Left ventricle myocardium inferior (tissue), 1 donor: ENCODE results near the gene NRAS. TPM values are rescaled to one million over a fixed set of nuclear protein-coding genes. Genes with fewer than 3 reads are reported as not detected.
"Not testable (repeated sequence)": the region's sequence is repeated elsewhere in the genome, so short reads cannot be mapped to it uniquely, and the experiment has no call there.

Experiments used
- DNase-seq: peaks from one replicate; pipeline ENCODE4 v3.0.0-alpha.2; 2020
- H3K27ac ChIP-seq: fragments of 200-600 bp; replicated peaks from 2 replicates; pipeline ENCODE4 v1.8.0; 2021
- H3K27me3 ChIP-seq: fragments of 200-600 bp; 2 replicates; pipeline ENCODE4 v1.8.0; 2021; ENCODE audit warnings: low read depth
- H3K36me3 ChIP-seq: fragments of 200-600 bp; 2 replicates; pipeline ENCODE4 v1.8.0; 2021
- H3K4me1 ChIP-seq: fragments of 200-600 bp; 2 replicates; pipeline ENCODE4 v1.8.0; 2021
- H3K4me3 ChIP-seq: fragments of 200-600 bp; 2 replicates; pipeline ENCODE4 v1.8.0; 2021; ENCODE audit warnings: mild to moderate bottlenecking, moderate library complexity
- H3K9me3 ChIP-seq: fragments of 200-600 bp; replicated peaks from 2 replicates; pipeline ENCODE4 v1.8.0; 2021
- CTCF ChIP-seq: fragments of 200-600 bp; IDR thresholded peaks from 2 replicates; pipeline ENCODE4 v1.8.0; 2021; ENCODE audit warnings: antibody characterized with exemption, mild to moderate bottlenecking, borderline replicate concordance
- intact Hi-C: fragments of 100-400 bp; cut with micrococcal nuclease; formaldehyde crosslinking; loops from one replicate; pipeline ENCODE4 v1.11.0; 2022
- total RNA-seq: library from RNA; stranded (reverse); fragmentation: NEBNext Ultra II Directional; extraction: Animal tissue kit (Norgen Biotek cat#: 25700); gene quantifications from one replicate; pipeline ENCODE4 v1.2.1, GENCODE V29; 2021
- donor health status: DM: no; HTN: yes; CAD: no; lungs with severe emphysema.

Gene NRAS
- total RNA-seq, 1 donor from 2014 or later, result 7.6 TPM

- Histone ChIP-seq H3K9me3 (no peaks in the 10 kb centered on the region), H3K27me3 (no peaks in the 10 kb centered on the region), H3K4me1 (peaks cover 64% of the 10 kb centered on the region), H3K4me3 (peak overlapping the region; percentile 97), H3K27ac (peak overlapping the region; percentile 99), H3K36me3 (no peaks in the 10 kb centered on the region)
- TF ChIP-seq CTCF, result no peak
- intact Hi-C loops, result loop anchor here (5.0 kb wide), 1 partner anchor 40 kb away; the partner anchor contains the start of gene NRAS
- peak; percentile 18 for DNase-seq
These were observed 40.4 kb upstream of the NRAS start for GRCh38 chr1:114756949-114757454.

GRCh38 chr1:114756009-114756892 lies 39.7 kb upstream of the NRAS start:
- peaks cover 72% of the 10 kb centered on the region for H3K4me1 ChIP-seq
- TF ChIP-seq CTCF, result no peak
- peak overlapping the region; percentile 97 for H3K4me3 ChIP-seq
- DNase-seq, result no peak
- H3K9me3 ChIP-seq, result no peaks in the 10 kb centered on the region
- no peaks in the 10 kb centered on the region for H3K36me3 ChIP-seq
- no peaks in the 10 kb centered on the region for H3K27me3 ChIP-seq
- H3K27ac ChIP-seq, result peak overlapping the region; percentile 99
- intact Hi-C loops, result loop anchor here (5.0 kb wide), 1 partner anchor 39 kb away; the partner anchor contains the start of gene NRAS

GRCh38 chr1:114755006-114755931 lies 38.7 kb upstream of the NRAS start:
- intact Hi-C loops, result loop anchor here (5.0 kb wide), 1 partner anchor 38 kb away; the partner anchor contains the start of gene NRAS
- no peaks in the 10 kb centered on the region for H3K27me3 ChIP-seq
- peak overlapping the region; percentile 99 for H3K27ac ChIP-seq
- peak overlapping the region; percentile 97 for H3K4me3 ChIP-seq
- no peak for TF ChIP-seq CTCF
- no peak for DNase-seq
- H3K4me1 ChIP-seq, result peaks cover 82% of the 10 kb centered on the region
- H3K9me3 ChIP-seq, result no peaks in the 10 kb centered on the region
- H3K36me3 ChIP-seq, result no peaks in the 10 kb centered on the region

GRCh38 chr1:114753702-114754101 lies 37.1 kb upstream of the NRAS start:
- Histone ChIP-seq H3K4me1 (peaks cover 96% of the 10 kb centered on the region), H3K36me3 (peaks cover 15% of the 10 kb centered on the region)
- DNase-seq, H3K27me3 ChIP-seq, H3K9me3 ChIP-seq, intact Hi-C loops, H3K27ac ChIP-seq, H3K4me3 ChIP-seq: not testable (repeated sequence)

GRCh38 chr1:114753143-114753542 lies 36.6 kb upstream of the NRAS start:
- intact Hi-C loops, result no loop called here
- Histone ChIP-seq H3K9me3 (no peaks in the 10 kb centered on the region), H3K4me3 (no peak overlapping the region), H3K27me3 (no peaks in the 10 kb centered on the region), H3K36me3 (peaks cover 18% of the 10 kb centered on the region), H3K27ac (peak overlapping the region; percentile 28), H3K4me1 (peaks cover 96% of the 10 kb centered on the region)
- DNase-seq, result no peak
- TF ChIP-seq CTCF, result no peak
